T-helper 22 cell (primary cell): Measurements from ENCODE around the gene TLCD5.

Experiments used
- DNase-seq: peaks from one replicate; pipeline ENCODE4 v3.0.0-alpha.2; 2020; ENCODE audit warnings: low read depth

Gene TLCD5

GRCh38 chr11:120337355-120338106, 12.4 kb downstream of the TLCD5 start:
- DNase-seq: no peak

GRCh38 chr11:120338107-120338933, 13.2 kb downstream of the TLCD5 start:
- no peak for DNase-seq

- DNase-seq: no peak
Observed at GRCh38 chr11:120339394-120339890, 14.3 kb downstream of the TLCD5 start.

- DNase-seq: no peak
Observed at GRCh38 chr11:120340529-120340928, 15.4 kb downstream of the TLCD5 start.

- DNase-seq: no peak
Observed at GRCh38 chr11:120342226-120342625, 17.1 kb downstream of the TLCD5 start.

- DNase-seq: no peak
Observed at GRCh38 chr11:120342678-120343077, 17.6 kb downstream of the TLCD5 start.

GRCh38 chr11:120343429-120343828, 18.3 kb downstream of the TLCD5 start:
- DNase-seq: no peak

GRCh38 chr11:120344302-120345004, 19.4 kb downstream of the TLCD5 start:
- peak; percentile 30 for DNase-seq

- DNase-seq: no peak
Observed at GRCh38 chr11:120346233-120346632, 21.1 kb downstream of the TLCD5 start.

GRCh38 chr11:120350637-120351036, 25.5 kb downstream of the TLCD5 start:
- DNase-seq: no peak

- DNase-seq: no peak
Observed at GRCh38 chr11:120352405-120352804, 27.3 kb downstream of the TLCD5 start.

GRCh38 chr11:120354068-120354467, 29.0 kb downstream of the TLCD5 start:
- DNase-seq: no peak

GRCh38 chr11:120354779-120355178, 29.7 kb downstream of the TLCD5 start:
- no peak for DNase-seq

- no peak for DNase-seq
Observed at GRCh38 chr11:120357620-120358019, 32.5 kb downstream of the TLCD5 start.

- DNase-seq: no peak
Observed at GRCh38 chr11:120358729-120359128, 33.6 kb downstream of the TLCD5 start.

- no peak for DNase-seq
Observed at GRCh38 chr11:120363436-120363835, 38.3 kb downstream of the TLCD5 start.

GRCh38 chr11:120365512-120365911, 40.4 kb downstream of the TLCD5 start:
- no peak for DNase-seq

GRCh38 chr11:120372296-120372695, 47.2 kb downstream of the TLCD5 start:
- no peak for DNase-seq

GRCh38 chr11:120375076-120375475, 50.0 kb downstream of the TLCD5 start:
- DNase-seq: no peak

- DNase-seq: no peak
Observed at GRCh38 chr11:120376547-120377182, 51.6 kb downstream of the TLCD5 start.

GRCh38 chr11:120378474-120378873, 53.4 kb downstream of the TLCD5 start:
- no peak for DNase-seq

- DNase-seq: no peak
Observed at GRCh38 chr11:120381401-120381800, 56.3 kb downstream of the TLCD5 start.
